ENCODE results near the gene SRSF12.

- TF ChIP-seq CTCF (IDR thresholded peaks at IDR 0.05) (no peak), POLR2A (IDR thresholded peaks at IDR 0.05) (no peak), EP300 (IDR thresholded peaks at IDR 0.05) (no peak)
Measured at GRCh38 chr6:89084954-89085353, 32.9 kb downstream of the SRSF12 start.
